ENCODE measurements around the gene TRHDE. TPM values are rescaled to one million over a fixed set of nuclear protein-coding genes. Genes with fewer than 3 reads are reported as not detected.

Gene TRHDE
- total RNA-seq, 2 donors from 2014 or later, result 3.1 to 4.1 TPM

DNA sequence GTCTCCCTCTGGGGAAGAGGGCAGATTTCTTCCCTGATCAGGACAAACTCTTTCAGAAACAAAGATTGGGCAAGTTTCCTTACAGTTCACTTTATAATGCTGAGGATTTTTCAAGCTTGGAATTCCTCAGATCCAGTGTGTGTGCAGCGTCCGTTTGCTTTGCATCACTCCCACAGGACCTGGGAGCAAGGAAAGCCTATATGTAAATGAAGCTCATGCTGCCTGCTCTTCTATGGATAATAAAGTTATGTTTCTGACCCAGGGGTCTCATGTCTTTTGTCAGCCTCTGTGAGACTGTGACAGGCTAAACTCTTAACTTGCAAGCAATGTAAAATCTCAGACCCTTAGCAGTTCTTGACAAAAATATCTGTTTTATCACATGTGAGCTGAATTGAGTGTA, 41.6 kb downstream of the TRHDE start:
- no peak overlapping the region for H3K27ac ChIP-seq
- no peak for TF ChIP-seq POLR2AphosphoS5 (IDR thresholded peaks at IDR 0.05)
- TF ChIP-seq POLR2A (IDR thresholded peaks at IDR 0.05), result no peak
- TF ChIP-seq CTCF (IDR thresholded peaks at IDR 0.05), result no peak
- no peaks in the 10 kb centered on the region for H3K9me3 ChIP-seq
- H3K4me1 ChIP-seq (replicated peaks), result no peaks in the 10 kb centered on the region
- H3K4me3 ChIP-seq, result no peak overlapping the region
- intact Hi-C loops (cut with DNase I), result no loop called here
- 23% methylated on average over 2 of the region's 2 CpGs for WGBS
- no peak for DNase-seq (ENCODE audit: low spot score)
- no peaks in the 10 kb centered on the region for H3K36me3 ChIP-seq
- no peaks in the 10 kb centered on the region for H3K27me3 ChIP-seq (replicated peaks; ENCODE audit: insufficient read depth)

GRCh38 chr12:72315858-72316257, 43.7 kb downstream of the TRHDE start:
- no peak for TF ChIP-seq POLR2A (IDR thresholded peaks at IDR 0.05)
- TF ChIP-seq CTCF (IDR thresholded peaks at IDR 0.05), result no peak
- TF ChIP-seq POLR2AphosphoS5 (IDR thresholded peaks at IDR 0.05), result no peak
- intact Hi-C loops (cut with DNase I), result no loop called here
- Histone ChIP-seq H3K27ac (no peak overlapping the region), H3K27me3 (replicated peaks; ENCODE audit: insufficient read depth) (no peaks in the 10 kb centered on the region), H3K4me1 (replicated peaks) (no peaks in the 10 kb centered on the region), H3K9me3 (no peaks in the 10 kb centered on the region), H3K36me3 (no peaks in the 10 kb centered on the region), H3K4me3 (no peak overlapping the region)
- 95% methylated on average over 3 of the region's 3 CpGs for WGBS
- no peak for DNase-seq (ENCODE audit: low spot score)

DNA sequence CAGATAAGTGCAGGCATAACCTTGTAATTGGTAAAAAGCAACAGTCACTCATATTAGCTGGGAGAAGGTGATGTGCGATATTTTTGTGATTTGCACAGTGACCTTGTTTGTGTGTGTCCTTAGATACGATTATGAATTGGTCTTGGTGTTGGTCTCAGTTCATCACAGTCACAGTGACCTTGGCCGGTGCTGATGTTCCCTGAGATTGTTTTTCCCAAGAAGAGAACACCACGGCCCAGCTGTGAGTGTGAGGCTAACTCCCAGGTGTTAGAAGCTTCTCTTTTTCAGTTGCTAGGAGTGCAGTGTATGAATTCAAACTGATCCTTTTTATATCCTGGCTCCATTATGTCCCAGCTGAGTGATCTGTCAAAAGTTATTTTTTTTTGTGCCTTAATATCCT, 46.2 kb downstream of the TRHDE start:
- H3K9me3 ChIP-seq, result no peaks in the 10 kb centered on the region
- no peaks in the 10 kb centered on the region for H3K36me3 ChIP-seq
- H3K4me3 ChIP-seq, result no peak overlapping the region
- WGBS, result 82% methylated on average over 4 of the region's 4 CpGs
- DNase-seq (ENCODE audit: low spot score), result no peak
- H3K4me1 ChIP-seq (replicated peaks), result no peaks in the 10 kb centered on the region
- intact Hi-C loops (cut with DNase I), result no loop called here
- no peaks in the 10 kb centered on the region for H3K27me3 ChIP-seq (replicated peaks; ENCODE audit: insufficient read depth)
- TF ChIP-seq POLR2AphosphoS5 (IDR thresholded peaks at IDR 0.05), result no peak
- TF ChIP-seq CTCF (IDR thresholded peaks at IDR 0.05), result no peak
- TF ChIP-seq POLR2A (IDR thresholded peaks at IDR 0.05), result no peak
- H3K27ac ChIP-seq, result no peak overlapping the region

- 82% methylated on average over 1 of the region's 1 CpG for WGBS
- no peak overlapping the region for H3K4me3 ChIP-seq
- no peaks in the 10 kb centered on the region for H3K36me3 ChIP-seq
- no peak for DNase-seq (ENCODE audit: low spot score)
- intact Hi-C loops (cut with DNase I), result no loop called here
- no peak overlapping the region for H3K27ac ChIP-seq
- no peaks in the 10 kb centered on the region for H3K27me3 ChIP-seq (replicated peaks; ENCODE audit: insufficient read depth)
- H3K4me1 ChIP-seq (replicated peaks), result no peaks in the 10 kb centered on the region
- TF ChIP-seq POLR2AphosphoS5 (IDR thresholded peaks at IDR 0.05) (no peak), CTCF (IDR thresholded peaks at IDR 0.05) (no peak), POLR2A (IDR thresholded peaks at IDR 0.05) (no peak)
- H3K9me3 ChIP-seq, result no peaks in the 10 kb centered on the region
Observed at GRCh38 chr12:72323881-72324280, 51.7 kb downstream of the TRHDE start.

DNA sequence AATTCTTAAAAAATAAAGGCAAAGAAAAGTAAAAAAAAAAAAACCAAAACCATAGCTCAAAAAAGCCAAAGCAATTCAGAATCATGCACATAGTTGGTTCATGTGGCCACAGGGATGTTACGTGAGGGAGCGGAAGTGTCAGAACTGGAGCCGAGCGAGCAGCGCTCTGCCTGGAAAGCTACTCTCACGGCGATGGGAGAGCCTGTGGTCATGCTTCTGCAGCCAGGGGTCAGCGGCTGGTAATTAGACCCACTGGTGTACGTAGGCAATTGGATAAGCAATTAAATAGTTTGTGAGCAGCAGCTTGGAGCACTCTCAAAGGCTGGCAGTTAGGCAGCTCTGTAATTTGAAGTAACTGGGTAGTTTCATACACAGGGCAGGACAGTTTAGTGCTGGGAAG, 58.1 kb downstream of the TRHDE start:
- intact Hi-C loops (cut with DNase I), result no loop called here
- DNase-seq (ENCODE audit: low spot score), result no peak
- Histone ChIP-seq H3K4me3 (no peak overlapping the region), H3K27ac (no peak overlapping the region), H3K36me3 (no peaks in the 10 kb centered on the region), H3K4me1 (replicated peaks) (no peaks in the 10 kb centered on the region), H3K27me3 (replicated peaks; ENCODE audit: insufficient read depth) (no peaks in the 10 kb centered on the region), H3K9me3 (no peaks in the 10 kb centered on the region)
- WGBS, result 12% methylated on average over 9 of the region's 9 CpGs
- no peak for TF ChIP-seq CTCF (IDR thresholded peaks at IDR 0.05)
- no peak for TF ChIP-seq POLR2A (IDR thresholded peaks at IDR 0.05)
- no peak for TF ChIP-seq POLR2AphosphoS5 (IDR thresholded peaks at IDR 0.05)

Measured in prostate gland (tissue), 2 donors.